Large intestine (tissue), 3 donors: Measurements from ENCODE around the gene RNF167. TPM values are rescaled to one million over a fixed set of nuclear protein-coding genes. Genes with fewer than 3 reads are reported as not detected.
A peak's percentile ranks its signal among the peaks of the same experiment; 100 is the strongest.

ENCODE experiments used
- DNase-seq, 2 donors: peaks; one replicate each; pipeline versions ENCODE4 v3.0.0 to v3.0.0-alpha.2; 2013
- H3K27ac ChIP-seq: one replicate; pipeline ENCODE4 v1.5.1; 2013; ENCODE audit warnings: low read length
- H3K27me3 ChIP-seq: 2 replicates; pipeline ENCODE4 v1.6.1; 2013; ENCODE audit warnings: low read length; ENCODE audit not compliant: control insufficient read depth, insufficient read depth
- H3K36me3 ChIP-seq: 2 replicates; pipeline ENCODE4 v1.6.1; 2013; ENCODE audit warnings: low read length; ENCODE audit not compliant: control insufficient read depth, insufficient read depth
- H3K4me1 ChIP-seq: one replicate; pipeline ENCODE4 v1.6.1; 2013; ENCODE audit warnings: low read length; ENCODE audit not compliant: control insufficient read depth, insufficient read depth
- H3K4me3 ChIP-seq: one replicate; pipeline ENCODE4 v1.5.1; 2013; ENCODE audit warnings: low read length
- H3K9me3 ChIP-seq: one replicate; pipeline ENCODE4 v1.6.1; 2013; ENCODE audit warnings: mild to moderate bottlenecking, low read depth, low read length, moderate library complexity; ENCODE audit not compliant: control insufficient read depth
- WGBS: methylation state at CpG from one replicate; pipeline ENCODE4 v1.1.5; 2013; ENCODE audit warnings: low lambda C conversion rate; ENCODE audit not compliant: insufficient coverage; 5-methylcytosine and 5-hydroxymethylcytosine counted together
- polyA plus RNA-seq: library from polyadenylated mRNA; unstranded; fragments of 120-200 nt; gene quantifications from one replicate; pipeline ENCODE4 v1.2.1, GENCODE V29; 2013

RNF167 gene
- polyA plus RNA-seq, 1 donor = 117 TPM

GRCh38 chr17:4946312-4946976, 6.4 kb downstream of the RNF167 start:
- Histone ChIP-seq H3K36me3 (peaks cover 54% of the 10 kb centered on the region), H3K4me3 (peak overlapping the region; percentile 100), H3K27ac (peak overlapping the region; percentile 99), H3K9me3 (no peaks in the 10 kb centered on the region), H3K27me3 (no peaks in the 10 kb centered on the region), H3K4me1 (peaks cover 48% of the 10 kb centered on the region)
- DNase-seq = no peak
- WGBS = no CpG with 5 or more reads among the region's 16 CpGs

DNA sequence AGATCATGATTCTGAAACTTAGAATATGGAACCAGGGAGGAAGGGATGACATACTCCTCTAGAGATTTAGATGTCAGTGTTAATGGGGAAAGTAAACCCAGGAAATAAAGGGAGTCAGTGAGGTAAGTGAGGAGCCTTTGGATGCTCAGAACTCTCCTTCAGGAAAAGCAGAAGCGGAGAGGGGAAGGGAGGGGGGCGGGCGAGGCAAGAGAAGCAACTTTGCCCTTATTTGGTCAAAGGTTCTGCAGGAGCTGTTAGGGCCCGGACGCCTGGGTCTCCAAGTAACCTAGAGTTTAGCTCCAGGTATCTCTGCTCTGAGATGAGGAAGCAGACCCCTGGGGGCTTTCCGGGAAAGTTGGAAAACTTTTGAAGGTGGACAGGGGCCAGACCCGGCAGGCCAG, 6.9 kb downstream of the RNF167 start:
- Histone ChIP-seq H3K27me3 (no peaks in the 10 kb centered on the region), H3K36me3 (peaks cover 52% of the 10 kb centered on the region), H3K9me3 (no peaks in the 10 kb centered on the region), H3K27ac (peak overlapping the region; percentile 99), H3K4me3 (peak overlapping the region; percentile 100), H3K4me1 (peaks cover 48% of the 10 kb centered on the region)
- DNase-seq = no peak
- 0% methylated on average over 1 of the region's 7 CpGs for WGBS

- no CpG with 5 or more reads among the region's 56 CpGs for WGBS
- DNase-seq = peak in 1 of 2 donors; percentile 70
Measured at GRCh38 chr17:4947411-4948165, 7.5 kb downstream of the RNF167 start.

DNA sequence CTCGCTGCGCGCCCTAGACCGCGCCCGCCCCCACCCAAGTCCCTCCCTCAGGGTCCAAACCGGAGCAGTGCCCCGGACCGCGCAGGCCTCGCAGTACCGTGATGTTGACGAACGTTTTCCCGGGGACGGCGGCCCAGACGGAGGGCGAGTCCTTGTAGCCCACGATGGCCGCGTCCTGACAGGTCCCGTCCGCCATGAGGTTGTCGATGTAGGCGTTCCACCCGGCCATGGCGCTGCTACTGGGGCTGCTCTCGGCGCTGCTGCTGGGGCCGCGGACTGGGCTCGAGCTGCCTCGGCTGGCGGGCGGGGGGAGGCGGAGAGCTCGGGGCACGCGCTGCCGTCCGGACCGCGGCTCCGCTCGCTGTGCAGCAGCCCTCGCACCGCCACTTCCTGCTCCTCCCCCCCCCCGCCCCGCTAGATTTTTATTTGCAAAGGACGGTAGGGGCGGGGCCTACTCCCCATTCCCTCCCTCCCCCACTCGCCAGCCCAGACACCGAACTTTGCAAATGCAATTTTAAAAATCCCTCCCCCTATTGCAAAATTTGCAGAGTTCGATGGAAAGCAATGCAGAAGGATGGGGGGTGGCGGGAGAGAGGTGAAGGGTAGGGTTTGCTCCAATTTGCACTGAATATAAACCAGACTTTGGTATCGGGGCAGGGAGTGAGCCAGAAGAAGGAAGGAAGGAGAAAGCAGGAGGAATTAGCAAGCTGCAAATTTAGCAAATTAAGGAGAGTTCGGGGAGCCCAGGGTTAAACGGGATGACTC, 8.3 kb downstream of the RNF167 start, which contains the start of gene PFN1:
Gene PFN1 (minus strand): TSS at position 365 of the 765 bp plus-strand sequence. CDS start 136 bp downstream, at position 229.
- H3K9me3 ChIP-seq = no peaks in the 10 kb centered on the region
- H3K36me3 ChIP-seq = peaks cover 38% of the 10 kb centered on the region
- no CpG with 5 or more reads among the region's 59 CpGs for WGBS
- DNase-seq = peak; percentile 82 to 92
- H3K4me3 ChIP-seq = peak within 1 kb of the TSS; percentile 100
- H3K27me3 ChIP-seq = no peaks in the 10 kb centered on the region
- peaks cover 43% of the 10 kb centered on the region for H3K4me1 ChIP-seq
- H3K27ac ChIP-seq = peak within 1 kb of the TSS; percentile 100

More at GRCh38 chr17:4947411-4948165, 7.5 kb downstream of the RNF167 start:
- H3K27me3 ChIP-seq = no peaks in the 10 kb centered on the region
- H3K4me3 ChIP-seq = peak overlapping the region; percentile 100
- H3K4me1 ChIP-seq = peaks cover 43% of the 10 kb centered on the region
- H3K36me3 ChIP-seq = peaks cover 46% of the 10 kb centered on the region
- peak overlapping the region; percentile 99 for H3K27ac ChIP-seq
- no peaks in the 10 kb centered on the region for H3K9me3 ChIP-seq

DNA sequence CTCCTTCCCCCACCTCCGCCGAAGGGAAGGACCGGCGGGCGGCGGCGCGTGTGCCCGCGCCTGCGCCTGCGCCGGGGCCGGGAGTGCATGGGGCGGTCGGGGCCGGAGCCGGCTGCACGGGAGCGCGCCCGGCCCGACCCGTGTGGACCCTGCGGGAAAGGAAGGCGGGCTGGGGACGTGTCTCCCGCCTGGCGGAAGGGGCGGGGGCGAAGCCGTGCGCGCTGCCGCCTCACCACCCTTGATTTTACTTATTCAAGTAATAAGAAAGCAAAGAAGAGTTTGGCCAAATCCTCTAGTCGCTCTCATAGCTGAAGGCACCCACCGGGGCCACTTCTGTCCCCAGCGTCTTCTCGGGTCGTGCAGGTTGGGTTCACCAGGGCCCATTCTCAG, 8.9 kb downstream of the RNF167 start:
- 0% methylated on average over 3 of the region's 40 CpGs for WGBS
- DNase-seq = peak; percentile 93 to 97

DNA sequence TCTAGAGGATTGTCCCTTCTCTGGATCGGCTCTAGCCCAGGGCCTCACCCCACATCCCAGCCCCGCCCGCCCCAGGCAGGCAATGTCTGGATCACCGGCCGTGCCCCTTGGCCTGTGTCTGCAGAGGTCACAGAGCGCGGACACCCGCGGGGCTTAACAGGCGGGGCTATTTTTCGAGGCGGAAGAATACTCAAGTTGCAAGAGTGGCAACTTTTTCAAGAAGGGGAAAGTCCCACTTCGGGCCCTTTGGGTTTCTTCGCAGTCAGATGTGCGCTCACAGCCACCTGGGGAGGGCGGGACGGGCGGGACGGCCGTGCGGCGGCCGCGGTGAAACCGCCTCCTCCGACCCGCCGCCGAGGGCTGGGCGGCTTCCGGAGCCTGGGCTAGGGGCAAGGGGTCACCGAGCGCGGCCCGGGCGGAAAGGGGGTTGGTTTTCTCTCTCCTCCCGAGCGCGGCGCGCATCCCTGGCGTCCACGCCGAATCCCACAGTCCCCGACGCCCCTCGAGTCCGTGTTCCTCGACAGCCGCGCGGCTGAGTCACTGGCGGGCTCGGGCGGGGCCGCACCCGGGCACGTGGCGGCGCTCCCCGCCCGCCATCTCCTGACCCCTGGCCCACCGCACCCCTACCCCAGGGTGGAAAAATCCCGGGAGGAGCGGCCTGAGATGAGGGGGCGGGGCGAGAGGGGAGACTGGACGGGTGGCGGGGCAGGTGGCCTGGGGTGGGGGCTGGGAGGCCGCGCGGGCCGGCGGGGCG, 9.4 kb downstream of the RNF167 start:
- H3K9me3 ChIP-seq = no peaks in the 10 kb centered on the region
- no peaks in the 10 kb centered on the region for H3K27me3 ChIP-seq
- H3K36me3 ChIP-seq = peaks cover 27% of the 10 kb centered on the region
- H3K4me1 ChIP-seq = peaks cover 43% of the 10 kb centered on the region
- H3K4me3 ChIP-seq = peak overlapping the region; percentile 100
- H3K27ac ChIP-seq = peak overlapping the region; percentile 100
- WGBS = no CpG with 5 or more reads among the region's 75 CpGs
- peak; percentile 70 to 90 for DNase-seq

More for the DNA sequence above, 8.9 kb downstream of the RNF167 start:
- Histone ChIP-seq H3K4me1 (peaks cover 43% of the 10 kb centered on the region), H3K27me3 (no peaks in the 10 kb centered on the region), H3K27ac (peak overlapping the region; percentile 100), H3K9me3 (no peaks in the 10 kb centered on the region), H3K4me3 (peak overlapping the region; percentile 100), H3K36me3 (peaks cover 32% of the 10 kb centered on the region)

DNA sequence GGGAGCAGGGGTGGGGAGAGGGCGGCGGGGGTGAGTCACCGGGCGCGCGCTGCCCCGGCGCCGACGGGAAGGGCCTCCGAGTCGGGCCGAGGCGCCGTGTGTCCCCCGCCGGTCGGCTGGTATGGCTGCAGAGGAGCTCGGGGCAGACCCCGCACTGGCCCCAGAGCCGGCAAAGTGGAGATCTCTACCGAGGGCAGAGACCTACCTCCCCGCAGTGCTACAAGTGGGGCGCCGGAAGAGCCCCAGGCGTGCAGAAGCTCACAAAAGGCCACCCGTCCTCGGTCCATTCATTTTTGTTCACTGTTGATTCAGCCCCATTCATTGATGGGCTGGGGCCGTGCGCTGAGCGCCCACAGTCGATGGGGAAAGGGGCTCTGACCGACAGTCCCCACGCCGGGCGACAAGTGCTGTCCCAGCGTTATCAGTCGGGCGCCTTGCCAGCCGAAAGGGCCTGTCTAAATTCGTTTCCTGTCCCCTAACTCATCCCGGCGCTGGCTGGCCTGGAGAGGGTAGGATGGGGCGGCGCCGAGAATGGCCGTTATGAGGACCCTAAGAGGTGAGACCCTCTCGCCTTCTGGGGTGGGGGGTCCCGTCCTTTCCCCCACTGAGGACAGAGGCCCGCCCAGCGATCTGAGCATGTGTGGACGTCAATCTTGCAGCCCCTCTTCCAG, 10.1 kb downstream of the RNF167 start:
- Histone ChIP-seq H3K4me1 (peaks cover 36% of the 10 kb centered on the region), H3K9me3 (no peaks in the 10 kb centered on the region), H3K27ac (peak overlapping the region; percentile 100), H3K4me3 (peak overlapping the region; percentile 61), H3K27me3 (no peaks in the 10 kb centered on the region), H3K36me3 (peaks cover 20% of the 10 kb centered on the region)
- no CpG with 5 or more reads among the region's 52 CpGs for WGBS
- DNase-seq = no peak

- Histone ChIP-seq H3K36me3 (peaks cover 14% of the 10 kb centered on the region), H3K4me1 (peaks cover 30% of the 10 kb centered on the region), H3K27me3 (no peaks in the 10 kb centered on the region), H3K4me3 (peak within 1 kb of the TSS; percentile 61), H3K27ac (peak within 1 kb of the TSS; percentile 100), H3K9me3 (no peaks in the 10 kb centered on the region)
- DNase-seq = peak in 1 of 2 donors; percentile 36
- WGBS = no CpG with 5 or more reads among the region's 7 CpGs
Measured at GRCh38 chr17:4950746-4951204, 10.7 kb downstream of the RNF167 start, which contains the start of gene ENO3. Gene ENO3, plus strand, starts transcription at chr17:4951119. Its CDS starts 711 bp downstream, at chr17:4951830.

DNA sequence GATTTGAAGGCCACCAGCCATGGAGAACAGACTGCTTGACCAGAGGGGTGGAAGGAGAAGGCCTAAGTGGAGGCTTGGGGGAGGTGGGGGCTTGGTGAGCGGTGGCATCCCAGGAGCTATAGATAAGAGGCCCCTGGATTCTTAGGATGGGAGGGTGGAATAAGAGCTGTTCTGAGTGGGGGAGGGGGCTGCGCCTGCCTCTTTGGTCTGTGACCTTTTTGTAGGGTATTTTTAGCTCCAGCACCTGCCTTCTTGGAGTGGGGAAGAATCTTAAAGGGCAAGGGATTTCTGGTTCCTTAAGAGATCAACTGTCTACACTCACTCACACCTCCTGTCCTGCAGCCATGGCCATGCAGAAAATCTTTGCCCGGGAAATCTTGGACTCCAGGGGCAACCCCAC, 11.4 kb downstream of the RNF167 start:
- Histone ChIP-seq H3K4me1 (peaks cover 25% of the 10 kb centered on the region), H3K27me3 (no peaks in the 10 kb centered on the region), H3K36me3 (peaks cover 7% of the 10 kb centered on the region), H3K9me3 (no peaks in the 10 kb centered on the region), H3K4me3 (no peak overlapping the region), H3K27ac (no peak overlapping the region)
- no CpG with 5 or more reads among the region's 3 CpGs for WGBS
- DNase-seq = no peak
